ENCODE data around the gene WDR3. TPM values are rescaled to one million over a fixed set of nuclear protein-coding genes. Genes with fewer than 3 reads are reported as not detected.

The WDR3 gene
- total RNA-seq, 1 experiment from 2014 or later: 61.4 TPM

DNA sequence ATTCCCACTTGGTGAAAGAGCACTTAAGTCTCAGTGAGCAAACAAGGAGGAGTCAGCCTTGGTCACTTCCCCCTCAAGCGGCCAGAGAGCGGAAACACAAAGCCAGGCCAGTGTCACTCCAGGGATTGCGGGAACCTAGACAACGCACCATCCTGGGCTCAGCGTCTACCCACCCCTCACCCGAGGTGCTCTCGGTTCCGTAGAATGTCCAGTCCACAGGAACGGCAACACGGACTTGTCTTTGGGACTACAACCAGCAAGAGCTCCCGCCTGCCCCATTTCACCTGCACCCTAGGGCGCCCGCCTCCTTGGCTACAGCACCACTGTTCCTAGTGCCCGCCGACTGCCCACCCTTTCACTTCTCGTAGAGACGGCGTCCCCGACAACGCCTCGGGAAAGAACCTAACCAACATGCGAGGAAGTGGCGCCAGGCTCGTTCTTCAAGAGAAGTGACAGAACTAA, 627 bp upstream of the WDR3 start:
- Histone ChIP-seq H3K9ac (ENCODE audit: extremely low read depth, insufficient read length, low read length) (peak overlapping the region; percentile 39), H2BK120ac (ENCODE audit: low read depth, low read length, poor library complexity, severe bottlenecking) (no peak overlapping the region), H3K4me2 (ENCODE audit: insufficient read depth, insufficient read length, low read length) (peak overlapping the region; percentile 95), H4K5ac (ENCODE audit: insufficient read length, low read depth, low read length) (no peak overlapping the region), H3K27ac (ENCODE audit: insufficient read length, low read depth, low read length) (no peak overlapping the region), H3K18ac (ENCODE audit: insufficient read length, low read depth, low read length) (no peak overlapping the region), H3K4ac (ENCODE audit: low read depth, low read length) (no peak overlapping the region), H4K20me1 (ENCODE audit: control insufficient read depth, insufficient read depth, insufficient read length) (peaks cover 2% of the 10 kb centered on the region), H3K79me2 (ENCODE audit: insufficient read depth, low read length) (peaks cover 29% of the 10 kb centered on the region; the same call in 1 of the 2 replicates), H3K23ac (ENCODE audit: insufficient read length, low read depth, low read length) (no peak overlapping the region), H3K23me2 (ENCODE audit: insufficient read length, low read depth, low read length, poor library complexity, severe bottlenecking) (peaks cover 12% of the 10 kb centered on the region), H2BK20ac (ENCODE audit: low read depth, low read length, poor library complexity, severe bottlenecking) (no peak overlapping the region), H3K56ac (ENCODE audit: insufficient read length, low read depth, low read length) (no peak overlapping the region), H2BK5ac (ENCODE audit: insufficient read length, low read length) (no peak overlapping the region), H3K9me3 (ENCODE audit: control insufficient read depth, low read depth, low read length) (no peaks in the 10 kb centered on the region), H4K8ac (replicated peaks; ENCODE audit: insufficient read length, low read depth, low read length) (no peak overlapping the region), H3K4me1 (ENCODE audit: insufficient read depth, low read length) (no peaks in the 10 kb centered on the region; the same call in 1 of the 2 replicates), H3T11ph (ENCODE audit: low read length) (no peak overlapping the region), H4K91ac (ENCODE audit: insufficient read length, low read depth, low read length) (no peak overlapping the region), H2BK12ac (ENCODE audit: insufficient read length, low read depth, low read length) (no peak overlapping the region), H2AFZ (ENCODE audit: low read length) (no peak overlapping the region), H3K27me3 (ENCODE audit: insufficient read depth, low read length) (peaks cover 1% of the 10 kb centered on the region; the same call in 1 of the 2 replicates), H2AK5ac (ENCODE audit: insufficient read length, low read length) (no peak overlapping the region), H3K14ac (ENCODE audit: insufficient read depth, low read length) (no peak overlapping the region), H2BK15ac (ENCODE audit: low read depth, low read length) (no peak overlapping the region), H3K79me1 (ENCODE audit: insufficient read depth, low read depth, low read length, poor library complexity, severe bottlenecking) (no peaks in the 10 kb centered on the region)
- peak; percentile 61 for DNase-seq
- Mint-ChIP-seq H3K9me3 (peaks cover 4 to 5% of the 10 kb centered on the region in 2 experiments; a peak in 4 of 5 replicates), H3K27ac (peak overlapping the region; percentile 44 to 90 (median 60); a peak in 6 of 7 replicates), H3K4me3 (peak overlapping the region; percentile 96), H3K27me3 (ENCODE audit: low read depth) (no peaks in the 10 kb centered on the region), H3K4me1 (peaks cover 31 to 39% of the 10 kb centered on the region in 2 experiments), H3K36me3 (ENCODE audit: insufficient read depth in 1 of 3, low read depth in 3 of 3) (peaks cover 5 to 17% (median 8%) of the 10 kb centered on the region in 3 experiments; a peak in 6 of 7 replicates)
- TF ChIP-seq CTCF (conservative IDR thresholded peaks at IDR 0.05): peak; percentile 28; the same call in 1 of the 3 replicates
- no CpG with 5 or more reads among the region's 24 CpGs for WGBS (ENCODE audit: extremely low coverage, insufficient read length, low lambda C conversion rate)
